A549 (cell line): ENCODE measurements around the gene PPP2R5C.

ENCODE experiments used
- CBX8 ChIP-seq: fragments of 200-600 bp; sonication (generic); IDR thresholded peaks from 2 replicates; pipeline ENCODE4 v1.6.1; 2016
- CEBPB ChIP-seq, 2 experiments: fragments of >200 bp in 1 of 2; sonication (Bioruptor Twin) in 1 of 2; formaldehyde crosslinking in 1 of 2; IDR thresholded peaks; 2 replicates each; pipeline ENCODE4 v1.6.1; 2012 to 2016
- CTCF ChIP-seq: fragments of >200 bp; sonication (Bioruptor Twin); formaldehyde crosslinking; IDR thresholded peaks from 3 replicates; pipeline ENCODE4 v1.5.1; 2016
- EP300 ChIP-seq, 2 experiments: fragments of >200 bp; sonication (Bioruptor Twin); formaldehyde crosslinking; IDR thresholded peaks; 2 replicates in 1 of 2; 3 replicates in 1 of 2; pipeline ENCODE4 v1.6.1; 2016 to 2017
- MYC ChIP-seq: IDR thresholded peaks from 2 replicates; pipeline ENCODE4 v1.6.1; 2012; ENCODE audit warnings: mild to moderate bottlenecking, inconsistent platforms, low read length, improper control_type of control experiment, borderline replicate concordance
- POLR2A ChIP-seq: IDR thresholded peaks from 2 replicates; pipeline ENCODE4 v1.6.1; 2012; ENCODE audit warnings: mild to moderate bottlenecking, low read length
- RAD21 ChIP-seq, 2 experiments: fragments of >200 bp in 1 of 2; sonication (Bioruptor Twin) in 1 of 2; formaldehyde crosslinking in 1 of 2; IDR thresholded peaks in 1 of 2; conservative IDR thresholded peaks in 1 of 2; 2 replicates in 1 of 2; 3 replicates in 1 of 2; pipeline ENCODE4 v1.6.1; 2012 to 2018; ENCODE audit warnings: inconsistent platforms in 1 of 2
- SMC3 ChIP-seq: fragments of >200 bp; sonication (Bioruptor Twin); formaldehyde crosslinking; IDR thresholded peaks from 3 replicates; pipeline ENCODE4 v1.6.1; 2018; ENCODE audit warnings: inconsistent platforms
- SREBF2 ChIP-seq: fragments of 450-650 bp; IDR thresholded peaks from 2 replicates; pipeline ENCODE4 v1.6.1; 2014; ENCODE audit warnings: mild to moderate bottlenecking, moderate library complexity
- USF2 ChIP-seq: fragments of 450-650 bp; IDR thresholded peaks from 2 replicates; pipeline ENCODE4 v1.6.1; 2014; ENCODE audit warnings: antibody characterized with exemption
- ZFP36 ChIP-seq: fragments of 450-650 bp; IDR thresholded peaks from 2 replicates; pipeline ENCODE4 v1.6.1; 2014; ENCODE audit warnings: borderline replicate concordance; ENCODE audit not compliant: partially characterized antibody
- TF ChIP-seq, protein P1 (sequence below): fragments of 250-450 bp; sonication (Bioruptor Pico); IDR thresholded peaks from 2 replicates; pipeline ENCODE4 v1.5.0; 2021; ENCODE audit warnings: mild to moderate bottlenecking, moderate library complexity, borderline replicate concordance
- TF ChIP-seq, protein P2 (sequence below): fragments of 200-600 bp; sonication (generic); IDR thresholded peaks from 2 replicates; pipeline ENCODE4 v1.6.1; 2016; ENCODE audit warnings: antibody characterized with exemption, mild to moderate bottlenecking, moderate library complexity
- TF ChIP-seq, protein P3 (sequence below): IDR thresholded peaks from 2 replicates; pipeline ENCODE4 v1.6.1; 2012

GRCh38 chr14:101849125-101849524 is 87.6 kb downstream of the PPP2R5C start:
- TF ChIP-seq CTCF (no peak), POLR2A (no peak), CBX8 (no peak), USF2 (no peak), SREBF2 (no peak), MYC (no peak), EP300 (IDR thresholded peaks at IDR 0.05) (no peak), ZFP36 (no peak), CEBPB (IDR thresholded peaks at IDR 0.05) (no peak), SMC3 (no peak), RAD21 (conservative IDR thresholded peaks at IDR 0.05 in 1 of 2, IDR thresholded peaks at IDR 0.05 in 1 of 2) (no peak)
- TF ChIP-seq, protein P1, sequence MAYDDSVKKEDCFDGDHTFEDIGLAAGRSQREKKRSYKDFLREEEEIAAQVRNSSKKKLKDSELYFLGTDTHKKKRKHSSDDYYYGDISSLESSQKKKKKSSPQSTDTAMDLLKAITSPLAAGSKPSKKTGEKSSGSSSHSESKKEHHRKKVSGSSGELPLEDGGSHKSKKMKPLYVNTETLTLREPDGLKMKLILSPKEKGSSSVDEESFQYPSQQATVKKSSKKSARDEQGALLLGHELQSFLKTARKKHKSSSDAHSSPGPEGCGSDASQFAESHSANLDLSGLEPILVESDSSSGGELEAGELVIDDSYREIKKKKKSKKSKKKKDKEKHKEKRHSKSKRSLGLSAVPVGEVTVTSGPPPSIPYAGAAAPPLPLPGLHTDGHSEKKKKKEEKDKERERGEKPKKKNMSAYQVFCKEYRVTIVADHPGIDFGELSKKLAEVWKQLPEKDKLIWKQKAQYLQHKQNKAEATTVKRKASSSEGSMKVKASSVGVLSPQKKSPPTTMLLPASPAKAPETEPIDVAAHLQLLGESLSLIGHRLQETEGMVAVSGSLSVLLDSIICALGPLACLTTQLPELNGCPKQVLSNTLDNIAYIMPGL (CRISPR knock-in tag), result no peak
- TF ChIP-seq, protein P2, sequence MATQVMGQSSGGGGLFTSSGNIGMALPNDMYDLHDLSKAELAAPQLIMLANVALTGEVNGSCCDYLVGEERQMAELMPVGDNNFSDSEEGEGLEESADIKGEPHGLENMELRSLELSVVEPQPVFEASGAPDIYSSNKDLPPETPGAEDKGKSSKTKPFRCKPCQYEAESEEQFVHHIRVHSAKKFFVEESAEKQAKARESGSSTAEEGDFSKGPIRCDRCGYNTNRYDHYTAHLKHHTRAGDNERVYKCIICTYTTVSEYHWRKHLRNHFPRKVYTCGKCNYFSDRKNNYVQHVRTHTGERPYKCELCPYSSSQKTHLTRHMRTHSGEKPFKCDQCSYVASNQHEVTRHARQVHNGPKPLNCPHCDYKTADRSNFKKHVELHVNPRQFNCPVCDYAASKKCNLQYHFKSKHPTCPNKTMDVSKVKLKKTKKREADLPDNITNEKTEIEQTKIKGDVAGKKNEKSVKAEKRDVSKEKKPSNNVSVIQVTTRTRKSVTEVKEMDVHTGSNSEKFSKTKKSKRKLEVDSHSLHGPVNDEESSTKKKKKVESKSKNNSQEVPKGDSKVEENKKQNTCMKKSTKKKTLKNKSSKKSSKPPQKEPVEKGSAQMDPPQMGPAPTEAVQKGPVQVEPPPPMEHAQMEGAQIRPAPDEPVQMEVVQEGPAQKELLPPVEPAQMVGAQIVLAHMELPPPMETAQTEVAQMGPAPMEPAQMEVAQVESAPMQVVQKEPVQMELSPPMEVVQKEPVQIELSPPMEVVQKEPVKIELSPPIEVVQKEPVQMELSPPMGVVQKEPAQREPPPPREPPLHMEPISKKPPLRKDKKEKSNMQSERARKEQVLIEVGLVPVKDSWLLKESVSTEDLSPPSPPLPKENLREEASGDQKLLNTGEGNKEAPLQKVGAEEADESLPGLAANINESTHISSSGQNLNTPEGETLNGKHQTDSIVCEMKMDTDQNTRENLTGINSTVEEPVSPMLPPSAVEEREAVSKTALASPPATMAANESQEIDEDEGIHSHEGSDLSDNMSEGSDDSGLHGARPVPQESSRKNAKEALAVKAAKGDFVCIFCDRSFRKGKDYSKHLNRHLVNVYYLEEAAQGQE, result no peak
- TF ChIP-seq, protein P3, sequence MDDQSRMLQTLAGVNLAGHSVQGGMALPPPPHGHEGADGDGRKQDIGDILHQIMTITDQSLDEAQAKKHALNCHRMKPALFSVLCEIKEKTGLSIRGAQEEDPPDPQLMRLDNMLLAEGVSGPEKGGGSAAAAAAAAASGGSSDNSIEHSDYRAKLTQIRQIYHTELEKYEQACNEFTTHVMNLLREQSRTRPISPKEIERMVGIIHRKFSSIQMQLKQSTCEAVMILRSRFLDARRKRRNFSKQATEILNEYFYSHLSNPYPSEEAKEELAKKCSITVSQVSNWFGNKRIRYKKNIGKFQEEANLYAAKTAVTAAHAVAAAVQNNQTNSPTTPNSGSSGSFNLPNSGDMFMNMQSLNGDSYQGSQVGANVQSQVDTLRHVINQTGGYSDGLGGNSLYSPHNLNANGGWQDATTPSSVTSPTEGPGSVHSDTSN, result no peak
